Left hindlimb (tissue), 1 donor: ENCODE data around the gene PNMA6E.
"Not testable (repeated sequence)": the region's sequence is repeated elsewhere in the genome, so short reads cannot be mapped to it uniquely, and the experiment has no call there.

ENCODE experiments used
- DNase-seq: peaks from one replicate; pipeline ENCODE4 v3.0.0-alpha.2; 2018

PNMA6E gene

GRCh38 chrX:153407736-153408135, 6.6 kb upstream of the PNMA6E start:
- DNase-seq, result no peak

GRCh38 chrX:153406903-153407302, 5.8 kb upstream of the PNMA6E start:
- no peak for DNase-seq

- DNase-seq, result no peak
These were observed 4.9 kb upstream of the PNMA6E start for GRCh38 chrX:153406011-153406410.

- DNase-seq, result no peak
These were observed 4.3 kb upstream of the PNMA6E start for GRCh38 chrX:153405426-153405825.

- DNase-seq, result not testable (repeated sequence)
These were observed 3.2 kb upstream of the PNMA6E start for GRCh38 chrX:153404333-153404732.

GRCh38 chrX:153400146-153401132, 711 bp downstream of the PNMA6E start:
- DNase-seq, result no peak

- no peak for DNase-seq
These were observed 2.7 kb downstream of the PNMA6E start for GRCh38 chrX:153398275-153398960.

GRCh38 chrX:153397256-153397960, 3.7 kb downstream of the PNMA6E start:
- no peak for DNase-seq

GRCh38 chrX:153396320-153397195, 4.6 kb downstream of the PNMA6E start:
- DNase-seq, result no peak

- DNase-seq, result no peak
These were observed 5.4 kb downstream of the PNMA6E start for GRCh38 chrX:153395613-153396319.

GRCh38 chrX:153394612-153395011, 6.5 kb downstream of the PNMA6E start:
- DNase-seq, result no peak

GRCh38 chrX:153392642-153393321, 8.4 kb downstream of the PNMA6E start:
- DNase-seq, result no peak

- not testable (repeated sequence) for DNase-seq
These were observed 11.7 kb downstream of the PNMA6E start for GRCh38 chrX:153389460-153389768.

- no peak for DNase-seq
These were observed 12.3 kb downstream of the PNMA6E start for GRCh38 chrX:153388722-153389459.

- no peak for DNase-seq
These were observed 13.0 kb downstream of the PNMA6E start for GRCh38 chrX:153387987-153388721.

- DNase-seq, result no peak
These were observed 13.8 kb downstream of the PNMA6E start for GRCh38 chrX:153387345-153387744.

GRCh38 chrX:153386097-153386496, 15.1 kb downstream of the PNMA6E start:
- no peak for DNase-seq

- not testable (repeated sequence) for DNase-seq
These were observed 16.2 kb downstream of the PNMA6E start for GRCh38 chrX:153384973-153385372.

- DNase-seq, result no peak
These were observed 16.8 kb downstream of the PNMA6E start for GRCh38 chrX:153384390-153384789.
